PFSK-1 (cell line): ENCODE results near the gene RAB44.

Experiments used
- FOXP2 ChIP-seq: optimal IDR thresholded peaks from 2 replicates; pipeline ENCODE3; 2011; ENCODE audit warnings: borderline replicate concordance, control low read depth, inconsistent platforms; ENCODE audit not compliant: insufficient read depth; ENCODE audit errors: extremely low read length, extremely low read depth
- POLR2AphosphoS5 ChIP-seq: IDR thresholded peaks from 2 replicates; pipeline ENCODE4 v1.6.1; 2012; ENCODE audit warnings: low read depth, mild to moderate bottlenecking, control low read depth, low read length, moderate library complexity
- REST ChIP-seq, 2 experiments: IDR thresholded peaks; 2 replicates each; pipeline versions ENCODE4 v1.6.1 to v1.8.0; 2011 to 2012; ENCODE audit warnings: low read depth in 2 of 2, low read length in 2 of 2, control low read depth in 1 of 2, inconsistent platforms in 1 of 2, mild to moderate bottlenecking in 1 of 2, moderate library complexity in 1 of 2; ENCODE audit not compliant: insufficient read depth in 1 of 2
- SIN3A ChIP-seq: IDR thresholded peaks from 2 replicates; pipeline ENCODE4 v1.6.1; 2012; ENCODE audit warnings: mild to moderate bottlenecking, low read length, moderate library complexity, borderline replicate concordance; ENCODE audit not compliant: insufficient read depth
- TAF1 ChIP-seq: IDR thresholded peaks from 2 replicates; pipeline ENCODE4 v1.6.1; 2012; ENCODE audit warnings: low read length, control low read depth, borderline replicate concordance; ENCODE audit not compliant: insufficient read depth

The RAB44 gene

GRCh38 chr6:36754582-36755434, 57.2 kb downstream of the RAB44 start:
- TF ChIP-seq REST (IDR thresholded peaks at IDR 0.05; ENCODE audit: insufficient read depth in 1 of 2, low read depth in 2 of 2, low read length in 2 of 2) = no peak

GRCh38 chr6:36755435-36756348, 58.1 kb downstream of the RAB44 start:
- TF ChIP-seq FOXP2 (no peak), TAF1 (no peak), POLR2AphosphoS5 (no peak), REST (IDR thresholded peaks at IDR 0.05; ENCODE audit: insufficient read depth in 1 of 2, low read depth in 2 of 2, low read length in 2 of 2) (no peak), SIN3A (no peak)

- no peak for TF ChIP-seq REST (IDR thresholded peaks at IDR 0.05; ENCODE audit: insufficient read depth in 1 of 2, low read depth in 2 of 2, low read length in 2 of 2)
- TF ChIP-seq SIN3A = no peak
- TF ChIP-seq POLR2AphosphoS5 = no peak
- TF ChIP-seq TAF1 = no peak
- no peak for TF ChIP-seq FOXP2
Observed at GRCh38 chr6:36756786-36757185, 59.2 kb downstream of the RAB44 start.

- no peak for TF ChIP-seq POLR2AphosphoS5
- TF ChIP-seq FOXP2 = no peak
- no peak for TF ChIP-seq REST (IDR thresholded peaks at IDR 0.05; ENCODE audit: insufficient read depth in 1 of 2, low read depth in 2 of 2, low read length in 2 of 2)
- TF ChIP-seq TAF1 = no peak
- TF ChIP-seq SIN3A = no peak
Observed at GRCh38 chr6:36757206-36757605, 59.6 kb downstream of the RAB44 start.
